Stimulated activated CD4-positive, alpha-beta T cell treated with anti-CD3 and anti-CD28 coated beads, Interleukin-15, amount 100 ng/mL, for 48 hours (primary cell): Measurements from ENCODE around the gene ARSA.
"Not testable (repeated sequence)": the region's sequence is repeated elsewhere in the genome, so short reads cannot be mapped to it uniquely, and the experiment has no call there.

Experiments used
- DNase-seq, 2 donors: peaks; one replicate each; pipeline ENCODE4 v3.0.0-alpha.2; 2020; ENCODE audit warnings: low read depth in 2 of 2

The ARSA gene

DNA sequence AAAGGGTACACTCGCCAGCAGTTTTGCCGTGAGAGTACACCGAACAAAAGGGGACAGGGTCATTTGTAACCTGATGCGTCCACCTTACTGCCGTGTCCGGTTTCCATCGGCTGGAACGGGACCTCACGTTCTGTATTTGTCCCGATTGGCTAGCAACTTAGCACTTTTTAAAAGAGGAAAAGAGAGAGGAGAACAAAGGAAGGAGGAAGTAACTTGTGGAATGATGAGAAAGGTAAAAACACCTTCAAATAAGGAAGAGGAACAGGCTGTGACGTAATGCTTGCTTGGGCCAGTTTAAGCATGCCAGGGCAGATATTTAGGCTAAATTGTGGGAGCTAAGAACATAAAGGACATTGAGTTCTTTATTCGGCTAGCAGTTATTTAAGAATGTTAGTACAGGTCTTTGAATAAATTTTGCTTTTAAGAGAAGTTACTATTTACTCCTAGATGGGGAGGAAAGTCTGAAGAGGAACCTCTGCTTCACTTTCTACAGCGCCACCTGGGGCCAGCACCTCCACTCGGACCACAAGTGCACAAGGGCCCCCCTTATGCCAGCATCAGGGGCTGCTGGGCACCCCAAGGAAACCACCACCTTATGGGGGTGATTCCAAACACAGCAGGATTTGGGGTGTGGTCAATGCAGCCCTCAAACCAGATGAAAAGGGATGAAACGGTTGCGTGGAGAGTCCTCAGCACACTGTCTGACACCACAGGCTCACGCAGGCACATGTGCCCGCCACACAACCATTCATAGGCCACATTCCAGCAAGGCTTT is 5.8 kb downstream of the ARSA start:
- DNase-seq: no peak

DNA sequence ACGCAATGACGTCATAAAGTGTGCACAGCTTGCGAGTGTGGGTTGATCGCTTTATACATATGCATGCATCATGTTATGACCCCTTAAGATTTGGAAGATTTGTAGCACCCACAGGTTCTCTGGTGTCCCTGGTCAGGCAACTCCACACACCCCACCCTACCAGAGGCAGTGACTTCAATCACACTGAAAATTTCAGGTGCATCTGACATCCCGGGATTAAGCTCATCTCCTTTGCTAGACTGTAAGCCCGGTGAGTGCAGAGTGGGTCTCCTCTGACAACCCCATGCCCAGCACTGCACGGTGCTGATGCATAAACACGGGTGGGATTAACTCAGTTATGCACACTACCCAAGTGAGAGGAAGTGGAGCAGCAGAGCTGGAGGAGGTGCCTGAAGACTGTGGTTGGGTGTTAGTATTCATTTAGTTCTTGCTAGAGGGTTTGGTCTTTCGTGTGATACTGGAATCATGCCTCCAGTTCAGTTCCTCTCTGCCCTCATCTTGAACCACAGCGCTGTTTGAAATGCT is 6.5 kb downstream of the ARSA start:
- DNase-seq: peak in 1 of 2 donors; percentile 39

DNA sequence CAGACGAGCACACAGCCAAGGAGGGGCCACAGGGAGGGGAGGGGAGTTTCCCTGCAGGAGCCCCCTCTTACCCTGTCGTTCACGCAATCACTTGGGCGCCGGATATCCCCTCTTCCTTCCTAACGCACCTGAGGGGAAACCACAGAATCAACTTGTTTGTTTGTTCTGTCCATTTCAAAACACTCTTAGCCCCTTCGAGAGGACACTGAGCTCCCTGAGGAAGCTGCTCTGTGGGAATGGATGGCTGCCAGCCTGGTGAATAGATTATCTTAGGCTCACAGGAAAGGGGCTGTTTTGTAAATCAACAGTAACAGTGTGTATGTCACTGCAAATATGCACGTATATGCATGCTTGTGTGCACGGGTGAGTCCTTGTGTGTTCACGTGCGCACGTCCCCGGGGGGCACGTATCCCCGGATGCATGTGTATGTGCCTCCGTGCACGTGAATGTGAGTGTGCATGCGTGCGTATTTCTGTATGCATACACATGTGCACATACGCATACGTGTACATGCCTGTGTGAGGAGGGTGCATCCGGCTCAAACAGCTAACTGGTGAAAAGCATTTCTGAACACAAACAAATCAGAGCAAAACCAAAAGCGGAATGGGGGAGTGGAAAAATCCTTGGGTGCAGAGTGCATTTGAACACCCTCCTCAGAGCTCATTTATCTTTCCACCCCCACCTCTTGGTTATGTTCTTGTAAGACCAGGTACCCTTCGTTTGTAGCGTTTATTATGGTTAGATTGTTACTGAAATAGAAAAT is 7.2 kb downstream of the ARSA start:
- peak; percentile 57 to 67 for DNase-seq

DNA sequence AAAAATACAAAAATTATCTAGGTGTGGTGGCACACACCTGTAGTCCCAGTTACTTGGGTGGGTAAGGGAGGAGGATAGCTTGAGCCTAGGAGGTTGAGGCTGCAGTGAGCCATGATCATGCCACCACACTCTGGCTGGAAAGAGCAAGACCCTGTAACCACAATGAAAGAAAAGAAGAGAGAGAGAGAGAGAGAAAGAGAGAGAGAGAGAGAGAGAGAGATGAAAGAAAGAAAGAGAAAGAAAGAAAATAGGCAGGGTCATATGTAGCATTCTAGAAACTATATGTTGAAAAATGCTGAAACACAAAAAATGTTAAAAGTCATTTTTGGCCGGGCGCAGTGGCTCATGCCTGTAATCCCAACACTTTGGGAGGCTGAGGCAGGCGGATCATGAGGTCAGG is 13.7 kb downstream of the ARSA start:
- not testable (repeated sequence) for DNase-seq

DNA sequence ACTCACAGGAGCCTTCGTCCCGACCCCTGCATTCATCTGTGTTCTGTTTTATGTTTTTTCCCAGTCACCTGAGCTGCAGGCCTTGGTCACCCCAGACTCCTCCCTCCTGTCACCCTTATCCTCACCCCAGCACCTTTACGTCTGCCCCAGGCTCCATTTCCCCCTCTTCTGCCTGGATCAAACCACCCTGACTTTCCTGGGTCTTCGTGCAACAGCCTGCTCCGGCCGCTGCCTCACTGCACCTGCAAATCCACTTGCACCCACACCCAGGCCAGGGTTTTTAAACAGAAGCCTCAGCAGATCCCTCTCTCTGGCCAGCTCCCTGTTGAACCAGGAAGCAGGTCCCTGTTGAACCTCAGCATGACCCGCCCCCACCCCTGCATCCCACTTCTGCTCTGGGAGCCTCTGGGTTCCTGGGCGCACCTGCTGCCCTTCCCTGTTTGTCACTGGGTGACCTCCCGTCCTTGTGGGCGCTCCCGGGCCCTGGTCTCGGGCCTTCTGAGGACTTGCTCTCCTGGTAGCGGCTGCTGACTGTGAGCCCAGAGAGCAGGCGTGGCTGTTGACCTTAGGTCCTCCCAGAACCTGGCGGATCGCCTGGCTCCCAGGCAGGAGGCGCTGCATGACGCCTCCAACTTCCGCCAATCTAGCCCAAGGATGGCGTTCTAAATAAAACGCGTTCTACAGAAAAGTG is 14.5 kb downstream of the ARSA start:
- DNase-seq: no peak

DNA sequence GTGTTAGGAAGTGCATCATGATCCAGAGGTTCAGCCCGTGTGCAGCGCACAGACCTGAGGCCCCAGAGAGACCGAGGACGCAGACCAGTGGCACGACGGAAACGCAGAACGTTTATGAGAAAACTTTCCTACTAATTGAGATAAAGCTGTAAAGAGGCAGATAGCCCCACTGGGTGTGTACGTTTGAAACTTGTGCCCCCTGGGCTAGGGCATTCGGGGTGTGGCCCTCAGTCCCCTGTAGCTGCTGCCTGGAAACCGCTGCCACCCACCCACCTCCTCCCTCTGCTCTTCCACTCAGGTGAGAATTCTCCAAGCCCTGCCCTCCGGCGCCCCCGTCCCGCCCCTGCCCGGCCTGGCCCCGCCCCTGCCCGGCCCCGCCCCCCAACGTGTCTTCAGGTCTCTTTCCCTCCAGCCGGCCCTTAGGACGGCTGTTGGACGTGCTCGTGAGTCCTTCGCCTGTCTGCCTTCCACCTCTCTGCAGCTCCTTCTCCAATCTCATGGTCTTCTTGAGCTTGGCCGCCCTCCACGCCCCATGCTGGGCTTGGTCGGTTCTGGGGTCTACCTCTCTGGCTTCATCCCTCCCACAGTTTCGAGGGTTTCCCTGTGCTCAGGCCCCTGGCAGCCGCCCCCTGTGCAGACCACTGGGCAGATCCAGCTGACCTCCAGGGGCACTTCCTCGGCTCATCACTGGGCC is 15.3 kb downstream of the ARSA start:
- DNase-seq: no peak

DNA sequence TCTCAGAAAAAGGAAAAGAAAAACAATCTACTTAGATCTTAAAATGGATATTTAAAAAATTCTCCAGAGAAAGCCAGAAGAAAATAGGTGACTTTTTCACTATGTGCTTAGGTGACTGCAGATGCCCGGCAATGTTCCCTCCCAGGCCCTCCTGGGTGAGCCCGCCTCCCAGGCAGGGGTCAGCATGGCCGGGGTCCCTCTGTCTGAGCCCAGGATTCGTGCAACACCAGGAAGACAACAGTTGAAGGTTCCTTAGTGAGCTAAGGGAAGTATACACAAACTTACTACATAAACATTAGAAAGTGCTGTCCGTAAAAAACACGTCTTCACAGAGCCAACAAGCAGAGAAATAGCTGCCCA is 15.8 kb downstream of the ARSA start:
- DNase-seq: no peak

DNA sequence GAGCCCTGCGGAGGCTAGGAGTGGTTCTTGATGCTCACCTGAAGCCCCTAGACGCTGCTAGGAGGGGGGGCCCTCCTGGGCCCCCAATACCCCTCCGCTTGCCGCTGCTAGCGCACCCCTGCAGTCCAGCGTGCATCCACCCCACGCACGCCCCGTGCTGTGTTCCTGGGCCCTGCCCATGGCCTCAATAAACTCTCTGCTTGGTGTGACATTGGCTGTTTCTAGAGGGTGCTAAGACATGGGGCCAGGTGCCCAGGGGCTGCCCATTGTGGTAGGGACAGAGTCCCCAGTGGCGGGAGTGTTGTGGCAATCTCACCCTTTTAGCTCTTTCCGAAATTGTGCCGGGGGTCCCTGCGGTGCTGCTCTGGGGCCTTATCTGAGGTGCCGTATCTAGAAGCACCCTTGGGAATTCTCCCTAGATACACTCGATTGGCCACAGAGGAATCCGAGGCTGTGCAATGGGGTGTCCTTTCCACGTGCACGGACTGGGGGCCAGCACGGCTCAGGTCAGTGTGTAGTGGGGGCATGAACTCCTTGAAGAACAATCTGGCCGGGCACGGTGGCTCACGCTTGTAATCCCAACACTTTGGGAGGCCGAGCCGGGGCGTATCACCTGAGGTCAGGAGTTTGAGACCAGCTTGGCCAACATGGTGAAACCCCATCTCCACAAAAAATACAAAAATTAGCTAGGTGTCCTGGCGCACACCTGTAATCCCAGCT is 16.5 kb downstream of the ARSA start:
- DNase-seq: no peak

DNA sequence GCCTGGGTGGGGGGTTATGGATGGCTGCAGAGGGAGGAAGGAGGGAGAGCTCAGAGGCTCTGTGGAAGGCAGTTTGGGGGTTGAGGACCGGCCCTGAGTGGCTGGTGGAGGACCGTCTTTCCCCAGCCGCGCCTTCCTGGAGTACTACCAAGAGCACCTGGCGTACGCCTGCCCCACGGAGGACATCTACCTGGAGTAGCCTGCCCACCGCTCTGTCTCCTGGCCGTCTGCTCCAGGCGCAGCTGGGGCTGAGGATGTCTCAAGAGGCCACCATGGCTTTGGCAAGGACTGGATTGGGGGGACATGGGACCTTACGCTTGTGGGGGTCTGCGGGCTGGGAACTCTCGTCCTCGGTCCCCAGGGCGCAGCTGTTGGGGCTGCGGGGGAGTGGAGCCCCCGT is 17.4 kb downstream of the ARSA start:
- no peak for DNase-seq

DNA sequence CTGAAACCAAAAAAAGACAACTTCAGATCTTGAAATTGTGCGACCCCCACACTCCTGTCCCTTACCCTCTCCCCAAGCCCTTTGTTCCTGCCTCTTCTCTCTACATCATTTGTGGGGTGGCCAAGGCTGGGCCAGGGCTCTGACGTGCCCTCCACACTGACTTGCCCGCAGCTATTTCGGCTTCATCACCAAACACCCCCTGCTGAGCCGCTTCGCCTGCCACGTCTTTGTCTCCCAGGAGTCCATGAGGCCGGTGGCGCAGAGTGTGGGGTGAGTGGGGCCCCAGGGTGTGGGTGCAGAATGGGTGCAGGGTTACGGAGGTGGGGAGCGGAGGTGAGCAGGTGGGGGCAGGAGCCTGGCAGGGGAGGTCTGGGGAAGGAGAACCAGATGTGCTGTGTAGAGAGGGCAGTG is 17.9 kb downstream of the ARSA start:
- DNase-seq: no peak

DNA sequence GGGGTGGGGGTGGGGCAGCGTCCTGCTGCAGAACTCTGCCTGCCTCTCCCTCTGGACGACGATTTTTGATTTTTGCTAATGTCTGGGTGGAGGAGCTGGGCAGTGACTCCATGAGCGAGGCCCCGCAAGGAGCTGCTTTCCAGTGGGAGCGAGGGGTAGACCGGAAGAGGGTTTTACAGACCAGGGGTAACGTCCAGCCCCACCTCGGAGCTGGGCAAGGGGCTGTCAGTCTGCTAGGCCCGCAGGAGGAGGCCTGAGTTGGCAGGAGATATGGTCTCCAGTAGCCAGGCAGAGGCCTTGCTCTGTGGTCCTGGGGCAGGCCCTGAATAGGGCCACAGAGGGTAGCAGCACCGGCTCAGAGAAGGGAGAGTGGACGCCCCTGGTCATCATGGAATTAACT is 18.4 kb downstream of the ARSA start:
- no peak for DNase-seq

DNA sequence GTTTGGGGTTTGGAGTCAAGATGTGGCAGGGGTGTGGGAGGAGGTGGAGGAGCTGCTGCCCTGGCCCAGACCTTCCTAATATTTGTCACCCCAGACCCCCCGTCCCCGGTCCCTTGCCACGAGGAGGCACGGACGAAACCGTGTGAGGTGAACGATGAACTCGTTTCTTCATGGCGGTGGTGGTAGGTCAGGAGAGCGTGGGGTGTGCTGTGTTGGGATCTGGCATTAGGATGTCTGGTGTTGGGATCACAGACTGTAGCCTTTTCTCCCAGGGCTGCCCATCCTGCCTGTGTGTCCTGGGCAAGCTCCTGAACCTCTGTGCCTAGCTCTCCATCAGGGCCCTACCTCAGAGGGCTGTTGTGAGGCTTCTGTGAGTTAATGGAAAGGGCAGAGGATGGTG is 19.0 kb downstream of the ARSA start:
- no peak for DNase-seq

DNA sequence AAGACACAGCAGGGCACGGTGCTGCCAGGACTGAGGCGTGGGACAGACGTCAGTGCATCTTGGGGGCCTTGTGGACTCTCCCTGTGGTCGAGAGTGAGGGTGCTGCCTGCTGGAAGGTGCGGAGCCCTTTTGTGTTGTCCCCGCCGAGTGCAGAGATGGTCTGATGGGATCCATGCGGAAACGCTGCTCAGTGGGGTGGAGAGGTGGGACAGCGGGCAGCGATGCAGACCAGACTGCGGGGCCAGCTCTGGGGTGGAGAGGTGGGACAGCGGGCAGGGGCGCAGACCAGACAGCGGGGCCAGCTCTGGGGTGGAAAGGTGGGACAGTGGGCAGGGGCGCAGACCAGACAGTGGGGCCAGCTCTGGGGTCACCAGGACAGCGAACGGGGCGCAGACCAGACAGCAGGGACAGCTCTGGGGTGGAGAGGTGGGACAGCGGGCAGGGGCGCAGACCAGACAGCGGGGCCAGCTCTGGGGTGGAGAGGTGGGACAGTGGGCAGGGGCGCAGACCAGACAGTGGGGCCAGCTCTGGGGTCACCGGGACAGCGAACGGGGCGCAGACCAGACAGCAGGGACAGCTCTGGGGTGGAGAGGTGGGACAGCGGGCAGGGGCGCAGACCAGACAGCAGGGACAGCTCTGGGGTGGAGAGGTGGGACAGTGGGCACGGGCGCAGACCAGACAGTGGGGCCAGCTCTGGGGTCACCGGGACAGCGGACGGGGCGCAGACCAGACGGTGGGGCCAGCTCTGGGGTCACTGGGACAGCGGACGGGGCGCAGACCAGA is 19.7 kb downstream of the ARSA start:
- DNase-seq: not testable (repeated sequence)

DNA sequence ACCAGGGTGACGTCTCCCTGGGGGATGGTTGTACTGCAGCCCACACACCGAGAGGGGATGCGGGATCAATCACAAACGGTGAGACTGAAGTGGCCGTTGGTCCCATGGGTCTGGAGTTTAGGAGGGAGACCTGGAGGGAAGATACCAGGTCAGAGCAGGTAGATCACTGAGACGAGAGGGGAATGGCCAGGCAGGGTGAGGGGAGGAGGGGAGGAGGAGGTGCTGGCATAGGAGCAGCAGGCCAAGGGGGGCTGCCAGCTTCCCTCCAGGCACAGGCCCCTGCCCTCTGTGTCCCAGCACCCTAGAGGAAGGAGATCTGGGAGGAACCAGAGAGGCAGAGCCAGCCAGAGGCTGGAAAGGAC is 20.3 kb downstream of the ARSA start:
- DNase-seq: no peak

DNA sequence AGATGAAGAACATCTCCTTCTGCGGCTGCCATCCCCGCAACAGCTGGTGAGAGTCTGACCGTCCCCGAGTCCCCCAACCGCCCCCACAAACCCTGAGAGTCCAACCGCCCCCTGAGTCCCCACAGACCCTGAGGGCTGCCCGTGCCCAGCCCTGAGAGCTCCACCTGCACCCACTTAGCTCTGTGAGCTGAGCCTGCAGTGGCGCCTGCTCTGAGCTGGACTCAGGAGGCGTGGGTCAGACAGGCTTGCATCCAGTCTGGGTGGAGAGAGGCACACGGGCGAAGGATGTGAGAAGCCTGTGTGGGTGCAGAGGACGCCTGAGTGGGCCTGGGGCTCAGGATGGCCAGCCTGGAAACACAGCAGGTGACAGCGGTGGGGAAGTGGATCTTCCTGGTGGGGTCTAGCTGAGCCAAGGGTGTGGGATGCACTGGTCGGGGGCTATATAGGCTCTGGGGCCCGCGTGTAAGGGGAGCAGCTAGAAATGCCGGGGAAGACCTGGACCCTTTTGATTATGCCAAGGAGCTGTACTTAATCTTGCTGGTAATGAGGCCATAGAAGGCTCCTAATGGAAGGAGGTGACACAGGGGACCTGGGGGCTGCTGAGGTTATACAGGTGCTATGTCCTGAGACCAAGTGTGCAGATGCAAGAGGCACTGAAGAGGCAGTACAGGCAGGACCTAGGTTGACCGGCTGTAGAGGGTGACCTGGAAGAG is 20.9 kb downstream of the ARSA start:
- DNase-seq: no peak

DNA sequence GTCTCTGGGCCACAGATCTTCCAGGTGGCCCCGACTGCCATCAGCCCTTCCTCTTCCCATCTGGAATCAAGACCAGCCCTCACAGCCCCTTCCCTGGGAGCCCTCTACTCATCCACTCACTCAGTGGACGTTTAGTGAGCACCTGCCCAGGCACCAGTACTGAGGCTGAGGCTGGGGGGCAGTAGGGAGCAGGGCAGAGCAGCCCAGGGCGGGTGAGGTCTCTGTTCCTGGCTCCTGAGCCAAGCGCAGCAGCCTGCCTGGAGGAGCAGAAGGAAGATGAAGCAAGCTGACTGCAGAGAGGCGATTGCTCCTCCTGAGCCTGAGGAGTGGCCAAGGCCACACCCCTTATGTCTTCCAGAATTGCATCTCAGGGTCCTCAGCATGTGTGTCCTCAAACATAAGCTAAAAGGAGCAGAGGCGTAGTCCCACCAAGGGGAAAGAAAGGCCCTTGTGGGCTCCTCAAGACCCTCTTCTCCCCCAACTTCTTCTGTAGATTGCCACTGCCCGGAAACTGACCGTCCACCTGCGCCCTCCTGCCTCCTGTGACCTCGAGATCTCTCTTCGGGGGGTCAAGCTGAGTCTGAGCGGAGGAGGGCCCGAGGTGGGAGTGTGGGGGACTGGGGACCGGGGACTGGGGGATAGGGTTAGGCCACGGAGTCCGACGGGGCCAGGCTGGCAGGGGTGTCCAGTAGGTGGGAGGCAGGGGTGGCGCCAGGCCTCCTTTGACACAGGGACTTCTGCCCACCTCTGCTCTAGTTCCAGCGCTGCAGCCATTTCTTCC is 21.6 kb downstream of the ARSA start:
- DNase-seq: no peak

DNA sequence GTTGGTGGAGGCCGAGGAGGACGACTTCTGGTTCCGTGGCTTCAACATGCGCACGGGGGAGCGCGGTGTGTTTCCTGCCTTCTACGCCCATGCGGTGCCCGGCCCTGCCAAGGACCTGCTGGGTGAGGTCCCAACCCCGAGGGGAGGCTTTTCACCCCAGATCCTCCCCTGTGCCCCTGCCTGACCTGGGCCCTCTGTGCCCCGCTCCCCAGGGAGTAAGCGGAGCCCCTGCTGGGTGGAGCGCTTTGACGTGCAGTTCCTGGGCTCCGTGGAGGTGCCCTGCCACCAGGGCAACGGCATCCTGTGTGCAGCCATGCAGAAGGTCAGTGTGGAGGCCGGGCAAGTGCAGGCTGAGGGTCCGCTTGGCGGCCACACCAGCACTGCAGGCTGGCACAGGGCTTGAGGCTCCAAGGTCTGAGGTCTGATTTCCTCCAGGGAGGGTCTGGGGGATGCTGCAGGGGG is 22.3 kb downstream of the ARSA start:
- DNase-seq: no peak

DNA sequence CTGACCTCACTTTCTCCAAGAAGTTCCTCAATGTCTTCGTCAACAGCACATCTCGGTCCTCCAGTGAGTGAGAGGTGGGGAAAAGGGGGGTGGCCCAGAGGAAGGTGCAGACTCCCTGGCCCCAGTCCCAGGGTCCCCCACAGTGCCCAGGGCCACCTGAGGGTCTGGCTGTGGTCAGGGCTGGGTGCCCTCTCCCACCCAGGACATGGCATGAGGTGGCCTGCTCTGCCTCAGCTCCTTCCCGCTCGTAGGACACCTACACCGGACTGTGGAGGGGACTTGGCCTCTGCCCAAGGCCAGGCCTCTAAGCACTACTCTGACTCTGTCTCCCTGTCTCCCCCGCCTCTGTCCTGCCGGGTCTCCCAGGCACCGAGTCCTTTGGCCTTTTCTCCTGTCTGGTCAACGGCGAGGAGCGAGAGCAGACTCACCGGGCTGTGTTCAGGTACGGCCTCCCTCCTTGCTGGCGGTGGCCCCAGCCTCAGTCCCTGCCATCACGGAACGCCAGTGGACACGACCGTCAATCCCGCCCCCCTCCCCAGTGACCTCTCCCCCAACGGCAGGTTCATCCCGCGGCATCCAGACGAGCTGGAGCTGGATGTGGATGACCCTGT is 22.8 kb downstream of the ARSA start:
- no peak for DNase-seq
